ENCODE measurements around the gene TBCC.

- no peak for TF ChIP-seq ZNF274 (IDR thresholded peaks at IDR 0.05; ENCODE audit: low read depth, low read length)
- TF ChIP-seq YY1 (IDR thresholded peaks at IDR 0.05; ENCODE audit: insufficient read depth, insufficient read length) = no peak
Observed at GRCh38 chr6:42726026-42726425, 19.9 kb downstream of the TBCC start.

All from NT2/D1 (cell line).